AG10803 (cell line): Measurements from ENCODE around the gene HERC3.

Experiments
- DNase-seq: peaks from one replicate; pipeline ENCODE4 v3.0.0; 2010; ENCODE audit warnings: low read depth
- H3K4me3 ChIP-seq: 2 replicates; pipeline ENCODE4 v1.5.1; 2011; ENCODE audit warnings: mild to moderate bottlenecking, low read length, control low read depth
- TF ChIP-seq, protein P1 (sequence below): conservative IDR thresholded peaks from 2 replicates; pipeline ENCODE4 v1.5.1; 2011; ENCODE audit warnings: mild to moderate bottlenecking, low read length, control low read depth, inconsistent platforms

The HERC3 gene

DNA sequence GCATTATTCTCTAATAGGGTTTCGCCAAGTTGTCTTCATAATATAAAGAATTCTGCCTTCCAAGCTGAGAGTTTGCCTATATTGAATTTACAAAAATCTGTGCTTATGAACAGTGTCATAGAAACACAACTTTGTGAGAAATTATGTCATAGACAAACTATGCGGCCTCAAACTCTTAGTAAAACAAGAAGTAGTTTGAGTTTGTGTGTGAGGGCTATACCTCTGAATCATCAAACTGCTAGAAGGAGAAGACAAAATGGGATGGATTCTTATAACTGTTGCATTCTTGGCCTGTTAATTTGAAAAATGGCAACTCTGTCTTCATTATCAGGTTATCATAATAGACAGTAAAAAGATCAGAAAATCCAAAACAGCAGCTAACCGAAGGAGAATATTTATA is 151.4 kb downstream of the HERC3 start:
- DNase-seq: peak; percentile 80
- TF ChIP-seq, protein P1, sequence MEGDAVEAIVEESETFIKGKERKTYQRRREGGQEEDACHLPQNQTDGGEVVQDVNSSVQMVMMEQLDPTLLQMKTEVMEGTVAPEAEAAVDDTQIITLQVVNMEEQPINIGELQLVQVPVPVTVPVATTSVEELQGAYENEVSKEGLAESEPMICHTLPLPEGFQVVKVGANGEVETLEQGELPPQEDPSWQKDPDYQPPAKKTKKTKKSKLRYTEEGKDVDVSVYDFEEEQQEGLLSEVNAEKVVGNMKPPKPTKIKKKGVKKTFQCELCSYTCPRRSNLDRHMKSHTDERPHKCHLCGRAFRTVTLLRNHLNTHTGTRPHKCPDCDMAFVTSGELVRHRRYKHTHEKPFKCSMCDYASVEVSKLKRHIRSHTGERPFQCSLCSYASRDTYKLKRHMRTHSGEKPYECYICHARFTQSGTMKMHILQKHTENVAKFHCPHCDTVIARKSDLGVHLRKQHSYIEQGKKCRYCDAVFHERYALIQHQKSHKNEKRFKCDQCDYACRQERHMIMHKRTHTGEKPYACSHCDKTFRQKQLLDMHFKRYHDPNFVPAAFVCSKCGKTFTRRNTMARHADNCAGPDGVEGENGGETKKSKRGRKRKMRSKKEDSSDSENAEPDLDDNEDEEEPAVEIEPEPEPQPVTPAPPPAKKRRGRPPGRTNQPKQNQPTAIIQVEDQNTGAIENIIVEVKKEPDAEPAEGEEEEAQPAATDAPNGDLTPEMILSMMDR: no peak
- no peak overlapping the region for H3K4me3 ChIP-seq

- H3K4me3 ChIP-seq: no peak overlapping the region
- DNase-seq: no peak
- TF ChIP-seq, protein P1: no peak
These were observed 152.3 kb downstream of the HERC3 start for GRCh38 chr4:88744609-88745008.

DNA sequence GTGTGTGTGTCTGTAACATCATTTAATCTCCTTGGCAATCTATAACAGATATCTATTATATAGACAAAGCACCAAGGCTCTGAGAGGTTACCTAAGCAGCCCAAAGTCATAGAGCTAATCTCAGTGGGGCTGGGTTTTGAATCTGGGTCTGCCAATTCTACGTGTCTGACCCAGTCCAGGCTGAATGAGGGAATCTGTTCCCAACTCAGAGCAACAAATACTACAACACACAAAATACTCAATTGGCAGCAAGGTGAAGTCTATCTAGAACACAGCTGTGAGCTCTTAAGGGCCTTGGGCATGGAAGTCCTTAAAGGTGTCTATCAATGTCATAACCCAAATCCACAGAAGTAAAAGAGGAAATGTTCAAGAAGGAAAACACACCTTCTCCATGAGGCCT is 152.9 kb downstream of the HERC3 start:
- DNase-seq: no peak
- H3K4me3 ChIP-seq: no peak overlapping the region
- TF ChIP-seq, protein P1: no peak

DNA sequence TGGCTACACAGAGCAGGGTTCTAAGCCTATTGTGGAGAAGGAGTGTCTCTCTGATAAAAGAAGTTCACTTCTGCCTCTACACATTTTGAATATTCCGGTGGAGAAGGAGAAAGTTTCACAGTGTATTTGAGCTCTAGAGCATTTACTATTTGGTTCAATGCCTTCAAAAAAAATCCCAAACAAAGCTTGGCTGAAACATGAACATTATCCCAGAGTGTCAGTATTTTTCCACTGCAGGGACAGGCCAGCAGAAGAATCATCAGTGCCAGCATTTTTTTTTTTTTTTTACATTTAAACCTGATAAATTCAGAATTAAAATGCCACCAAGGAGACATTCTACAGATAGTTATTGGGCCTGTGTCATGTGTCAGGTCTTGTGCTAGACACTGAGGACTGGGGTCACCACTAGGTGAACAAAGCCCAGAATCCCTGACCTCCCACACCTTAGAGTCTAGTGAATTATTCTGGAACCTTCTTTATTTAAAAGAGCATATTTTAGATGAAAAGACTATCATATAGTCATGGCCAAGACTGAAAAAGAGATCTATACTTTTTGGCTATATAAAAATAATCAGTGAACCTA is 153.4 kb downstream of the HERC3 start:
- TF ChIP-seq, protein P1: no peak
- no peak overlapping the region for H3K4me3 ChIP-seq
- no peak for DNase-seq

DNA sequence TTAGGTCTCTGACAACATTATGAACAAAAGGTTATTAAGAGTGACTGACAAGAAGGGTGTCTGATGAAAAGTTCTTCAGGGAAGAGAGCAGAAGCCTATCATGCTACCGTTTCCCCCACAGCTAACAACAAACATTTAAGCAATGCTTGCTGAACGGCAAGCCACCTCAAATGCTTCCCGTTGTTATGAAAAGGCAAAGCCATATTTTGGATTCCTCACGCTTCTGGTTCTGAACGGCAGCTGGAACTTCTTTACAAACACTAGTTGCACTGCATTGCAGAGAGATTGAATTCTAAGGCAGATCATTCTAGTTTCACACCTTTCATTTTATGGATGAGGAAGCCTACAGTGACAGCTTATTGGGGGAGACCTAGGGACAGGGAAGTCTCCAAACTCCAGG is 153.9 kb downstream of the HERC3 start:
- TF ChIP-seq, protein P1: no peak
- peak; percentile 56 for DNase-seq
- H3K4me3 ChIP-seq: no peak overlapping the region

DNA sequence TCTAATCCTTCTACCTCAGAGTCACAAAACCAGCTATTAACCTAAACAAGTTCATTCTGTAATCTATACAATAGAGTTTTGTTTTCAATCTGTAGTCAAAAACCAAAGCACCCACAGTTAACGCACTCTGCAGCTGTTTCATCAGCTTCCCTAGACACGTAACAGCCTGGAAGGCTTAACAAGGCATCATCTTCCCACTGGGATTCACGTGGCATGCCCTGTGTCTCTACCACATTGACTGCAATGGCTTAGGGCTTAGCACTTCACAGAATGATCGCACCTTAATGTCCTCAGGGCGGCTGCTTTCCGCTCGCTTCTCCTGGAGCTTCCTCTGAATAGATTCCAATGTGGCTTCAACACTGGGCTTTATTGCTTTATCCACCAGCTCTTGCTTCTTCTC is 155.1 kb downstream of the HERC3 start:
- TF ChIP-seq, protein P1: no peak

DNA sequence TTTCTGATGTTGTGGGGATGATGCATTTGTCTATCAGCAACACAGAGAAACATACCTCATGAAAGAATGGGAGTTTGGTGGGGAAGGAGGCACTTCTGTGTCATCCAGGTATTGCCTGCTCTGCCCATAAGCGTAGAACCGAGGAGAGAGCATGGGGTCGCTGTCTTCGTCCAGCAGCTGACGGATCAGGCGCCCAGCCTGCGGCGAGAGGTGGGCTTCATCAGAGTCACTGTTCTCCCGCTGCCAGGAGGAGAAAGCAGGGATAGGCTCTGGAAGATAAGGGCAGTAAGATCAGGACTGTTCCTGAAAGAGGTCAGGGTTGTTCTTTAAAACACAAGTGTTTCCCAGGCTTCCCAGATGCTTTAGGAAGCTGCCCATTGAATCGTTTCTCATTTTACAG is 158.1 kb downstream of the HERC3 start:
- no peak for DNase-seq
- H3K4me3 ChIP-seq: no peak overlapping the region
- TF ChIP-seq, protein P1: no peak

More for the DNA sequence above, 155.1 kb downstream of the HERC3 start:
- H3K4me3 ChIP-seq: no peak overlapping the region
- DNase-seq: no peak
